Activated CD4-positive, alpha-beta T cell treated with anti-CD3 and anti-CD28 coated beads for 36 hours (primary cell): ENCODE measurements around the gene AHNAK2. TPM values are rescaled to one million over a fixed set of nuclear protein-coding genes. Genes with fewer than 3 reads are reported as not detected.

Experiments
- ATAC-seq: fragments of 200-7000 bp; cut with Tn5 transposase; one replicate; pipeline ENCODE4 v1.10.0; 2021; ENCODE audit warnings: mild to moderate bottlenecking, moderate library complexity
- CTCF ChIA-PET: fragments of 350-600 bp; sonication (Branson Sonifier 250); formaldehyde crosslinking; loops from one replicate; lab custom pipeline; 2021; ENCODE audit warnings: antibody characterized with exemption; lab: Charles Lee
- POLR2A ChIA-PET: fragments of 350-600 bp; sonication (Branson Sonifier 250); formaldehyde crosslinking; loops from one replicate; lab custom pipeline; 2021; ENCODE audit warnings: antibody characterized with exemption, inconsistent platforms; lab: Charles Lee
- DNase-seq: peaks from one replicate; pipeline ENCODE4 v3.0.0-alpha.2; 2020
- H3K27ac Mint-ChIP-seq: one replicate; pipeline ENCODE4 v1.8.0; 2021; ENCODE audit warnings: mixed read lengths
- H3K27me3 Mint-ChIP-seq: one replicate; pipeline ENCODE4 v1.8.0; 2021; ENCODE audit warnings: mixed read lengths
- H3K36me3 Mint-ChIP-seq: one replicate; pipeline ENCODE4 v1.8.0; 2021; ENCODE audit warnings: low read depth, mixed read lengths
- H3K4me1 Mint-ChIP-seq: one replicate; pipeline ENCODE4 v1.8.0; 2021; ENCODE audit warnings: mixed read lengths
- H3K4me3 Mint-ChIP-seq: one replicate; pipeline ENCODE4 v1.8.0; 2021; ENCODE audit warnings: mild to moderate bottlenecking, moderate library complexity, mixed read lengths
- H3K9me3 Mint-ChIP-seq: one replicate; pipeline ENCODE4 v1.8.0; 2021; ENCODE audit warnings: low read depth, mixed read lengths
- intact Hi-C, 2 experiments: fragments of 100-400 bp; cut with DNase I in 1 of 2; cut with micrococcal nuclease in 1 of 2; formaldehyde crosslinking; loops; one replicate each; pipeline versions ENCODE4 v1.14.2 to v1.15.1; 2022 to 2024; cut with DNase I, micrococcal nuclease
- total RNA-seq, 2 experiments: library from RNA; stranded (reverse); gene quantifications; one replicate each; pipeline ENCODE4 v1.2.3, GENCODE V29; 2021

Gene AHNAK2
- total RNA-seq, 2 experiments from 2014 or later = 0.07 to 0.11 TPM

- intact Hi-C loops = no loop called here
- H3K4me3 Mint-ChIP-seq = no peak overlapping the region
- ATAC-seq (no peak), DNase-seq (peak; percentile 3)
- POLR2A ChIA-PET = no interaction called here
- no peak overlapping the region for H3K27ac Mint-ChIP-seq
- no peaks in the 10 kb centered on the region for H3K9me3 Mint-ChIP-seq
- CTCF ChIA-PET = no interaction called here
- no peaks in the 10 kb centered on the region for H3K4me1 Mint-ChIP-seq
- no peaks in the 10 kb centered on the region for H3K36me3 Mint-ChIP-seq
- H3K27me3 Mint-ChIP-seq = no peaks in the 10 kb centered on the region
These were observed 88.8 kb downstream of the AHNAK2 start for GRCh38 chr14:104889375-104889757.

GRCh38 chr14:104888489-104889374, 89.4 kb downstream of the AHNAK2 start:
- H3K4me1 Mint-ChIP-seq = no peaks in the 10 kb centered on the region
- no peak overlapping the region for H3K4me3 Mint-ChIP-seq
- no peaks in the 10 kb centered on the region for H3K36me3 Mint-ChIP-seq
- ATAC-seq (no peak), DNase-seq (peak; percentile 4)
- no peaks in the 10 kb centered on the region for H3K27me3 Mint-ChIP-seq
- no peaks in the 10 kb centered on the region for H3K9me3 Mint-ChIP-seq
- ChIA-PET POLR2A (no interaction called here), CTCF (no interaction called here)
- H3K27ac Mint-ChIP-seq = no peak overlapping the region
- intact Hi-C loops = no loop called here

GRCh38 chr14:104887623-104888488, 90.3 kb downstream of the AHNAK2 start:
- H3K4me3 Mint-ChIP-seq = no peak overlapping the region
- intact Hi-C loops = no loop called here
- CTCF ChIA-PET = no interaction called here
- H3K27ac Mint-ChIP-seq = no peak overlapping the region
- H3K36me3 Mint-ChIP-seq = no peaks in the 10 kb centered on the region
- DNase-seq (peak; percentile 4), ATAC-seq (no peak)
- POLR2A ChIA-PET = interaction anchor here (0.6 kb wide), 1 partner anchor 114 kb away, joined by 4 read pairs; no protein-coding TSS in a partner anchor
- no peaks in the 10 kb centered on the region for H3K4me1 Mint-ChIP-seq
- no peaks in the 10 kb centered on the region for H3K9me3 Mint-ChIP-seq
- no peaks in the 10 kb centered on the region for H3K27me3 Mint-ChIP-seq

Other genes with a start within 250 kb of the AHNAK2 start
- gene SIVA1, start 225.2 kb downstream of the AHNAK2 start, total RNA-seq = 10 to 100 TPM; 47.1 to 97.1 TPM
- 100 to 1,000 TPM; 110 to 126 TPM for gene AKT1, start 182.6 kb downstream of the AHNAK2 start, total RNA-seq
- 1 to 10 TPM; 1.5 to 2.0 TPM for gene ZBTB42, start 177.3 kb downstream of the AHNAK2 start, total RNA-seq
- 1 to 10 TPM; 3.9 to 4.0 TPM for gene CEP170B, start 113.1 kb downstream of the AHNAK2 start, total RNA-seq
- gene PLD4, start 53.5 kb downstream of the AHNAK2 start, total RNA-seq = not detected
- 1 to 10 TPM; 1.1 to 1.9 TPM for gene CLBA1, start 7.4 kb upstream of the AHNAK2 start, total RNA-seq
- gene CDCA4, start 42.7 kb upstream of the AHNAK2 start, total RNA-seq = 10 to 100 TPM; 52.0 to 62.7 TPM
- gene GPR132, start 87.1 kb upstream of the AHNAK2 start, total RNA-seq = 10 to 100 TPM; 27.7 to 35.4 TPM
- 1 to 10 TPM; 3.2 to 3.6 TPM for gene JAG2, start 190.4 kb upstream of the AHNAK2 start, total RNA-seq
- gene NUDT14, start 202.9 kb upstream of the AHNAK2 start, total RNA-seq = 10 to 100 TPM; 12.3 to 13.5 TPM